ENCODE results near the gene FLAD1. TPM values are rescaled to one million over a fixed set of nuclear protein-coding genes. Genes with fewer than 3 reads are reported as not detected.

Gene FLAD1
- total and polyA plus RNA-seq, 11 donors: 19.4 to 50.7 (median 27.4) TPM

DNA sequence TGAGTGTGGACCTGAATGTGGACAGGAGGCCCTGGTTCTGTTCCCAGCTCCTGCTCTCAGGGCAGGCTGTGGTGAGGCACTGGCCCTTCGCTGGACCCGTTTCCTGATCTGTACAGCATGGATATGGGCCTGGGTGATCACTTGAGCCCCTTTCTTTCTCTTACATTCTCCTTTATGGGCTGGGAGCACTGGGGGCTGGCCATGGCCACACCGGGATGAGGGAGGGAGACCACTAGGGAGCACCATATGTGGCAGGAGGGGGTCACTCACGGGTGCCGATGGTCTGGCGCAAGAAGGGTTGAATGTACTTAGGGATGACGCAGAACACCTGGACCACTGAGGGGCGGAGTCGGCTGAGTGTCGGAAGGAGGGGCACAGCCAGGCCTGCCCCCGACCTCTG, 47.8 kb downstream of the FLAD1 start:
- no peaks in the 10 kb centered on the region for H3K9me3 ChIP-seq
- WGBS, 4 donors: 82 to 87% (median 86%) methylated on average over 11 of the region's 11 CpGs
- intact Hi-C loops (cut with DNase I): no loop called here
- ATAC-seq (no peak), DNase-seq (no peak)
- H3K4me3 ChIP-seq: no peak overlapping the region
- no peak for TF ChIP-seq POLR2A (IDR thresholded peaks at IDR 0.05)
- H3K27ac ChIP-seq: no peak overlapping the region
- no peaks in the 10 kb centered on the region for H3K36me3 ChIP-seq
- H3K27me3 ChIP-seq: no peaks in the 10 kb centered on the region
- H3K4me1 ChIP-seq: peaks cover 0 to 10% (median 0%) of the 10 kb centered on the region in 12 donors

DNA sequence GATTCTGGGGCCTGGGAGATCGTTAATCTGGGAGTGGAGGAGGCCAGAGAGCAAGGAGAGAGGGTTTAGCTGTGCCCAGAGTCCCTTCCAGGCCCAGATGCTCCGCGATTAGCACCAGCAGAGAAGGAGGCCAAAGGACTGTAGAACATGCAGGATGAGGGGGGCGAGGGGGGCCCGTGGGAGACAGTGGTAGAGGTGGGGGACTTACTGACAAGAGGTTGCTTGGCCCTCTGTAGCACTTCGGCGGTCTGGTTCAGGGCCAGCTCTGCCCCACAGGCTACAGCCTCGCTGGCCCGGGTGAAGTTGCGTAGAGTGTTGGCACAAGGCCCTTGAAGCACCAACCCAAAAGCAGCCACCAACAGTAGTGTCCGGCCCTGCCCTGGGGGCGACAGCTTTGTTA, 49.7 kb downstream of the FLAD1 start:
- Histone ChIP-seq H3K36me3 (no peaks in the 10 kb centered on the region), H3K27me3 (no peaks in the 10 kb centered on the region), H3K4me3 (no peak overlapping the region), H3K4me1 (peaks cover 0 to 22% (median 0%) of the 10 kb centered on the region in 12 donors), H3K27ac (no peak overlapping the region), H3K9me3 (no peaks in the 10 kb centered on the region)
- 89 to 95% (median 92%) methylated on average over 12 of the region's 12 CpGs for WGBS, 4 donors
- TF ChIP-seq POLR2A (IDR thresholded peaks at IDR 0.05): no peak
- TF ChIP-seq, protein P1, sequence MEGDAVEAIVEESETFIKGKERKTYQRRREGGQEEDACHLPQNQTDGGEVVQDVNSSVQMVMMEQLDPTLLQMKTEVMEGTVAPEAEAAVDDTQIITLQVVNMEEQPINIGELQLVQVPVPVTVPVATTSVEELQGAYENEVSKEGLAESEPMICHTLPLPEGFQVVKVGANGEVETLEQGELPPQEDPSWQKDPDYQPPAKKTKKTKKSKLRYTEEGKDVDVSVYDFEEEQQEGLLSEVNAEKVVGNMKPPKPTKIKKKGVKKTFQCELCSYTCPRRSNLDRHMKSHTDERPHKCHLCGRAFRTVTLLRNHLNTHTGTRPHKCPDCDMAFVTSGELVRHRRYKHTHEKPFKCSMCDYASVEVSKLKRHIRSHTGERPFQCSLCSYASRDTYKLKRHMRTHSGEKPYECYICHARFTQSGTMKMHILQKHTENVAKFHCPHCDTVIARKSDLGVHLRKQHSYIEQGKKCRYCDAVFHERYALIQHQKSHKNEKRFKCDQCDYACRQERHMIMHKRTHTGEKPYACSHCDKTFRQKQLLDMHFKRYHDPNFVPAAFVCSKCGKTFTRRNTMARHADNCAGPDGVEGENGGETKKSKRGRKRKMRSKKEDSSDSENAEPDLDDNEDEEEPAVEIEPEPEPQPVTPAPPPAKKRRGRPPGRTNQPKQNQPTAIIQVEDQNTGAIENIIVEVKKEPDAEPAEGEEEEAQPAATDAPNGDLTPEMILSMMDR (IDR thresholded peaks at IDR 0.05): no peak
- DNase-seq (no peak), ATAC-seq (no peak)
- intact Hi-C loops (cut with DNase I): no loop called here

DNA sequence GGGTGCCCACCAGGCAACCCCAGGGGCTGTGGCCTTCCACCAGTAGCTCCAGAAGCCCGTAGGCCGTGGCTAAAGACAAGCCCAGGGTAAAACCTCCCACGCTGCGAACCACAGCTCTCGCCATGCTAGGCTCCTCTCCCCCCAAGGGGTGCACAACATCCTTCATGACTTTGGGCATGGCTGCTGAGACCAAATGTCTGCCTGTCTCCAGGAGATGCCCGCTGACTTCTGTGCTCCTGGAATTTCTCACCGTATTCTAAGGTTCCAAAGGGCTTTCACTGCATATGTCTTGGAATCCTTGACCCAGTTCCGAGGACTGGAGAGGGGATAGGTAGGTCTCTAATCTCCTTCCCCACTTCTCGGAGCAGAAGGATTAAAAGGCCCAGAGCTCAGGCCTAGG, 50.4 kb downstream of the FLAD1 start, which contains the start of the genes DCST1 and DCST2:
Gene DCST1, plus strand, starts transcription at position 301 of the 400 bp plus-strand sequence. CDS start 213 bp downstream, outside the sequence.
Gene DCST2, minus strand, starts transcription at position 258 of the 400 bp plus-strand sequence. Its CDS starts 80 bp downstream, at position 178.
- no peaks in the 10 kb centered on the region for H3K27me3 ChIP-seq
- peaks cover 0 to 24% (median 0%) of the 10 kb centered on the region in 12 donors for H3K4me1 ChIP-seq
- H3K27ac ChIP-seq: no peak within 1 kb of the TSS
- DNase-seq: no peak
- 95 to 98% (median 96%) methylated on average over 5 to 9 of the region's 9 CpGs for WGBS, 4 donors
- TF ChIP-seq, protein P1 (IDR thresholded peaks at IDR 0.05): no peak
- TF ChIP-seq POLR2A (IDR thresholded peaks at IDR 0.05): no peak
- ATAC-seq: no peak
- H3K4me3 ChIP-seq: no peak within 1 kb of the TSS
- intact Hi-C loops (cut with DNase I): no loop called here
- H3K9me3 ChIP-seq: no peaks in the 10 kb centered on the region
- no peaks in the 10 kb centered on the region for H3K36me3 ChIP-seq

- no peak for DNase-seq
- Histone ChIP-seq H3K36me3 (no peaks in the 10 kb centered on the region), H3K9me3 (no peaks in the 10 kb centered on the region), H3K4me1 (peaks cover 0 to 26% (median 0%) of the 10 kb centered on the region in 12 donors), H3K27me3 (no peaks in the 10 kb centered on the region), H3K27ac (no peak overlapping the region), H3K4me3 (no peak overlapping the region)
- no peak for ATAC-seq
- intact Hi-C loops (cut with DNase I): no loop called here
- WGBS, 4 donors: 87 to 90% (median 89%) methylated on average over 20 of the region's 20 CpGs
- TF ChIP-seq POLR2A (IDR thresholded peaks at IDR 0.05): no peak
- TF ChIP-seq, protein P1 (IDR thresholded peaks at IDR 0.05): no peak
Measured at GRCh38 chr1:155034318-155035208, 51.4 kb downstream of the FLAD1 start.

Measured in heart left ventricle (tissue), 16 donors.